ENCODE results near the gene TOMM70.

DNA sequence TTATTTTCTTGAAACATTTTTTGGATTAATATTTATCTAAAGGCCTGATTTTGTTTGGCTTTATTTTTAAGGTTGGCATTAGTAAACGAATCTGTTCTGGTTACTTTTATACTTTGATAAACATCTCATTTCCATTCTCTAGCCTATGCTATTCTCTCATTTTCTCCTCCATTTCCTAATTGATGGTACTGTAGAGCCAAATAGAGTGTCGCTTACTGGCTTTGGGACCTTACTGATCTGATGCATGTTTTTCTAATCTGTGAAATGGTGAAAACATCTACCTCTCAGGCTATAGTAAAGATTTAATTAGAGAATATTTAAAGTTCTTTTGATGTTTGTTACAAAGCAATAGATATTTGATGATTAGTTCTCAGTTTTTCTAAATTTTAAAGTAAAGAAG, 2.0 kb upstream of the TOMM70 start:
- TF ChIP-seq, protein P1, sequence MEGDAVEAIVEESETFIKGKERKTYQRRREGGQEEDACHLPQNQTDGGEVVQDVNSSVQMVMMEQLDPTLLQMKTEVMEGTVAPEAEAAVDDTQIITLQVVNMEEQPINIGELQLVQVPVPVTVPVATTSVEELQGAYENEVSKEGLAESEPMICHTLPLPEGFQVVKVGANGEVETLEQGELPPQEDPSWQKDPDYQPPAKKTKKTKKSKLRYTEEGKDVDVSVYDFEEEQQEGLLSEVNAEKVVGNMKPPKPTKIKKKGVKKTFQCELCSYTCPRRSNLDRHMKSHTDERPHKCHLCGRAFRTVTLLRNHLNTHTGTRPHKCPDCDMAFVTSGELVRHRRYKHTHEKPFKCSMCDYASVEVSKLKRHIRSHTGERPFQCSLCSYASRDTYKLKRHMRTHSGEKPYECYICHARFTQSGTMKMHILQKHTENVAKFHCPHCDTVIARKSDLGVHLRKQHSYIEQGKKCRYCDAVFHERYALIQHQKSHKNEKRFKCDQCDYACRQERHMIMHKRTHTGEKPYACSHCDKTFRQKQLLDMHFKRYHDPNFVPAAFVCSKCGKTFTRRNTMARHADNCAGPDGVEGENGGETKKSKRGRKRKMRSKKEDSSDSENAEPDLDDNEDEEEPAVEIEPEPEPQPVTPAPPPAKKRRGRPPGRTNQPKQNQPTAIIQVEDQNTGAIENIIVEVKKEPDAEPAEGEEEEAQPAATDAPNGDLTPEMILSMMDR (IDR thresholded peaks at IDR 0.05 in 2 of 3, conservative IDR thresholded peaks at IDR 0.05 in 1 of 3; ENCODE audit: control insufficient read depth in 2 of 3, extremely low read depth in 1 of 3, insufficient read depth in 1 of 3, low read depth in 3 of 3, low read length in 3 of 3): no peak
- TF ChIP-seq SMC3 (IDR thresholded peaks at IDR 0.05; ENCODE audit: borderline replicate concordance, low read length): no peak
- TF ChIP-seq, protein P2, sequence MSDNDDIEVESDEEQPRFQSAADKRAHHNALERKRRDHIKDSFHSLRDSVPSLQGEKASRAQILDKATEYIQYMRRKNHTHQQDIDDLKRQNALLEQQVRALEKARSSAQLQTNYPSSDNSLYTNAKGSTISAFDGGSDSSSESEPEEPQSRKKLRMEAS (IDR thresholded peaks at IDR 0.05; ENCODE audit: low read depth, low read length): no peak
- TF ChIP-seq ZNF217 (IDR thresholded peaks at IDR 0.05): no peak
- TF ChIP-seq, protein P3, sequence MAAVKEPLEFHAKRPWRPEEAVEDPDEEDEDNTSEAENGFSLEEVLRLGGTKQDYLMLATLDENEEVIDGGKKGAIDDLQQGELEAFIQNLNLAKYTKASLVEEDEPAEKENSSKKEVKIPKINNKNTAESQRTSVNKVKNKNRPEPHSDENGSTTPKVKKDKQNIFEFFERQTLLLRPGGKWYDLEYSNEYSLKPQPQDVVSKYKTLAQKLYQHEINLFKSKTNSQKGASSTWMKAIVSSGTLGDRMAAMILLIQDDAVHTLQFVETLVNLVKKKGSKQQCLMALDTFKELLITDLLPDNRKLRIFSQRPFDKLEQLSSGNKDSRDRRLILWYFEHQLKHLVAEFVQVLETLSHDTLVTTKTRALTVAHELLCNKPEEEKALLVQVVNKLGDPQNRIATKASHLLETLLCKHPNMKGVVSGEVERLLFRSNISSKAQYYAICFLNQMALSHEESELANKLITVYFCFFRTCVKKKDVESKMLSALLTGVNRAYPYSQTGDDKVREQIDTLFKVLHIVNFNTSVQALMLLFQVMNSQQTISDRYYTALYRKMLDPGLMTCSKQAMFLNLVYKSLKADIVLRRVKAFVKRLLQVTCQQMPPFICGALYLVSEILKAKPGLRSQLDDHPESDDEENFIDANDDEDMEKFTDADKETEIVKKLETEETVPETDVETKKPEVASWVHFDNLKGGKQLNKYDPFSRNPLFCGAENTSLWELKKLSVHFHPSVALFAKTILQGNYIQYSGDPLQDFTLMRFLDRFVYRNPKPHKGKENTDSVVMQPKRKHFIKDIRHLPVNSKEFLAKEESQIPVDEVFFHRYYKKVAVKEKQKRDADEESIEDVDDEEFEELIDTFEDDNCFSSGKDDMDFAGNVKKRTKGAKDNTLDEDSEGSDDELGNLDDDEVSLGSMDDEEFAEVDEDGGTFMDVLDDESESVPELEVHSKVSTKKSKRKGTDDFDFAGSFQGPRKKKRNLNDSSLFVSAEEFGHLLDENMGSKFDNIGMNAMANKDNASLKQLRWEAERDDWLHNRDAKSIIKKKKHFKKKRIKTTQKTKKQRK (IDR thresholded peaks at IDR 0.05; ENCODE audit: low read depth, low read length): no peak
- no peak for TF ChIP-seq SREBF2 (IDR thresholded peaks at IDR 0.05; ENCODE audit: low read length)
- no peak for TF ChIP-seq POLR2AphosphoS5 (IDR thresholded peaks at IDR 0.05; ENCODE audit: low read length)
- no peak for TF ChIP-seq ZNF622 (IDR thresholded peaks at IDR 0.05)
- TF ChIP-seq YY1 (IDR thresholded peaks at IDR 0.05; ENCODE audit: low read depth, low read length): no peak
- TF ChIP-seq POLR2A (IDR thresholded peaks at IDR 0.05; ENCODE audit: low read depth, low read length): no peak
- TF ChIP-seq EP300 (IDR thresholded peaks at IDR 0.05; ENCODE audit: borderline replicate concordance in 1 of 2, control insufficient read depth in 1 of 2, low read depth in 2 of 2, low read length in 2 of 2): no peak
- no peak for TF ChIP-seq NFYB (IDR thresholded peaks at IDR 0.05; ENCODE audit: insufficient read depth, low read depth, low read length)
- TF ChIP-seq, protein P4, sequence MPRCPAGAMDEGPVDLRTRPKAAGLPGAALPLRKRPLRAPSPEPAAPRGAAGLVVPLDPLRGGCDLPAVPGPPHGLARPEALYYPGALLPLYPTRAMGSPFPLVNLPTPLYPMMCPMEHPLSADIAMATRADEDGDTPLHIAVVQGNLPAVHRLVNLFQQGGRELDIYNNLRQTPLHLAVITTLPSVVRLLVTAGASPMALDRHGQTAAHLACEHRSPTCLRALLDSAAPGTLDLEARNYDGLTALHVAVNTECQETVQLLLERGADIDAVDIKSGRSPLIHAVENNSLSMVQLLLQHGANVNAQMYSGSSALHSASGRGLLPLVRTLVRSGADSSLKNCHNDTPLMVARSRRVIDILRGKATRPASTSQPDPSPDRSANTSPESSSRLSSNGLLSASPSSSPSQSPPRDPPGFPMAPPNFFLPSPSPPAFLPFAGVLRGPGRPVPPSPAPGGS (IDR thresholded peaks at IDR 0.05; ENCODE audit: borderline replicate concordance, insufficient read depth, low read depth, low read length, poor library complexity, severe bottlenecking): no peak
